GM12801 (cell line): ENCODE data around the gene RGL1.

Experiments
- TF ChIP-seq, protein P1 (sequence below): IDR thresholded peaks from one replicate; pipeline ENCODE4 v1.5.1; 2011; ENCODE audit warnings: control low read depth; ENCODE audit not compliant: insufficient read length; ENCODE audit errors: extremely low read depth

The RGL1 gene

DNA sequence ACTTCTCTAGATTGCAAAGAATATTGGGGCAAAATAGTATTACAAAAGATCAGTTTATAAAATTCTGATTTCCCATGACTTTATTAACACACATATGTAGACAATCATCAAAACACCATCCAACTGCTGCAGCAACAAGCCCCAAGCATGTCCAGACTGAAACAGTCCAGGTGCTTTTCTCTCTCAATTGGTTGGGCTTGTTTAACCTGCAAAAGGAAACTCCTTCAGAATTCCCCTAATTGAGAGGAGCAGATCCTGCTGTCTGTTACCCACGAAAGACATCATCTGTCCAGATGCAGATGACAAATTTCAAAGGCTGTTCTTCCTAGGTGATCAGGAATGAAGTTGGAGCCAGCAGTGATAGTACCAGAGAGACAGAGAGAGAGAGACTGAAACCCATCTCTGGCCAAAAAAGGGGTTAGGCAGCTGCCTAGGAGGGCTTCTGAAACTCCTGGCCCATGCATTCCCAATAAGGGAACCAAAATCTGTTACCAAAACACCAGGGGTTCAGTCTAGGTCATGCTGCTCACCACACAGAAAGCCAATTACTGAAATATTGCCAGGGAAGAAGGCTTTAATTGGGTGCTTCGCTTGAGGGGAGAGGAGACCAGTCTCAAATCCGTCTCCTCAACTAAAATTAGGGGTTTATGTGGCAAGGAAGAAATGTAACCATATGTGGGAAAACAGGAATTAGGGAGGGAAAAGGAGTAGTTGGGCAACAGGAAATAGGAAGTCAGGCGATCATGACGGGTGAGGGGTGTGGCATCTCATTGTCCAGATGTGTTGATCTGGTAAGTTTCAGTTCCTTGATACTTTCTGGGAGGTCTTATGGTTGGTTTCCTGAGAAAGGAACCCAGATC, 34.7 kb upstream of the RGL1 start:
- TF ChIP-seq, protein P1, sequence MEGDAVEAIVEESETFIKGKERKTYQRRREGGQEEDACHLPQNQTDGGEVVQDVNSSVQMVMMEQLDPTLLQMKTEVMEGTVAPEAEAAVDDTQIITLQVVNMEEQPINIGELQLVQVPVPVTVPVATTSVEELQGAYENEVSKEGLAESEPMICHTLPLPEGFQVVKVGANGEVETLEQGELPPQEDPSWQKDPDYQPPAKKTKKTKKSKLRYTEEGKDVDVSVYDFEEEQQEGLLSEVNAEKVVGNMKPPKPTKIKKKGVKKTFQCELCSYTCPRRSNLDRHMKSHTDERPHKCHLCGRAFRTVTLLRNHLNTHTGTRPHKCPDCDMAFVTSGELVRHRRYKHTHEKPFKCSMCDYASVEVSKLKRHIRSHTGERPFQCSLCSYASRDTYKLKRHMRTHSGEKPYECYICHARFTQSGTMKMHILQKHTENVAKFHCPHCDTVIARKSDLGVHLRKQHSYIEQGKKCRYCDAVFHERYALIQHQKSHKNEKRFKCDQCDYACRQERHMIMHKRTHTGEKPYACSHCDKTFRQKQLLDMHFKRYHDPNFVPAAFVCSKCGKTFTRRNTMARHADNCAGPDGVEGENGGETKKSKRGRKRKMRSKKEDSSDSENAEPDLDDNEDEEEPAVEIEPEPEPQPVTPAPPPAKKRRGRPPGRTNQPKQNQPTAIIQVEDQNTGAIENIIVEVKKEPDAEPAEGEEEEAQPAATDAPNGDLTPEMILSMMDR = no peak

DNA sequence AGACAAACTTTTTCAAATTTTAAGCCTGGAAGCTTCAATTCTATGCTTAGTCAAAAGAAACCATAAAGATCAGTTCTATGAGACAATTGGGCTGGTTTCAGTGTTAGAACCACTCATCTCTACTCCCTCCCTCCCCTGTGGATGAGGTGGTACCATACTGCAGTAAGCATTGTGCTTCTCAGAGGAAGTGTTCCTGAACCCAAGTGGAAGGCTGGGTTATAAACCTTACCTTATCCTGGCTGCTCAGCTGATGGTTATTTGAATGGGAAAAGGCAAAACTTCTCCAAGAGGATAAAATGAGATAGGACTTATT, 34.1 kb upstream of the RGL1 start:
- TF ChIP-seq, protein P1 = no peak

DNA sequence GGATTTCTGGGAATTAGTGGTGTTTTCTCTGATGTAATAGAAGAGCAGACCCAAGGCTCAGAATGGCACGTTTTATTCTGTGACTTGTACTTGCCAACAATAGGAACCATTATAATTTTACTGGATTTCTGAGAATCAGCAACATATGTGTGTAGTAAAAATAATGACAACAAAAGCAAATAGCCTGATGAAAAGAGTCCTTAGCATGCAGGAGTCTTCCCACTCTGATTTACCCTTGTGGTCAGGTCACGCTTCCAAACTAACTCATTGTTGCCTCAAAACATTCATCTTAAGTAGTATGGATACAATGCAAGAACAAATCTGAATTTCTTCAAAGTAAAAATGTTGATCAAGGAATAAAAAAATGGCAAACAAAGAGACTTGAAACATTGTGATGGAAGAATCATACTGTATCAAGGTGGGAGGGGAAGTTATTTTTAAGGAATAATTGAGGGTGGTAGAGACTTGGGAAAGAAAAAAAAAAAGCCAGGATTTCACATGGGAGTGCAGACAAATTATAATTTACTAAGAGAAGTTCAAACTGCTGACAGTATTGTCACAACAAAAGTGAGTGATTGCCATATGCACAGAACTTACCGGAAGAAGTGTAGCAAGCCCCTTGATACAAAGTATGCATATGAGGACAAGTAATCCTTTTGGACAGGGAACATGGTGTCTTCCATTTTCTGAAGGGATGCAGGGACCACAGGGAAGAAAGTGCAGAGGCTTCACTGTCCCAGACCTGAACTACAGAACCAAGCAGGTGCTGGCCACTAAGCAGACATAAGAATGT, 31.2 kb upstream of the RGL1 start:
- TF ChIP-seq, protein P1 = no peak

DNA sequence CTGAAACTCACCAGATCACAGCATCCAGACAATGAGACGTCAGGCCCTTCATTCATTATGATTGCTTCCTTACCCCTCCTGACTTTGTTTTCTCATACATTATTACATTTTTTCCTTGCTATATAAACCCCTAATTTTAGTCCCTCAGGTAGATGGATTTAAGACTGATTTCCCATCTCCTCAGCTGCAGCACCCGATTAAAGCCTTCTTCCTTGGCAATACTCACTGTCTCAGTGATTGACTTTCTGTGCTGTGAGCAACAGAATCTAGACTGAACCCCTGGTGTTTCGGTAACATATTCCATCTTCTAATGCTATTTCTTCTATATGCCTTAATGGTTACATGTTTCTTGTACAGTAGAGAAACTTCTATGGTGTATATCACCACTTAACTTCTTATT, 30.0 kb upstream of the RGL1 start:
- TF ChIP-seq, protein P1 = no peak

DNA sequence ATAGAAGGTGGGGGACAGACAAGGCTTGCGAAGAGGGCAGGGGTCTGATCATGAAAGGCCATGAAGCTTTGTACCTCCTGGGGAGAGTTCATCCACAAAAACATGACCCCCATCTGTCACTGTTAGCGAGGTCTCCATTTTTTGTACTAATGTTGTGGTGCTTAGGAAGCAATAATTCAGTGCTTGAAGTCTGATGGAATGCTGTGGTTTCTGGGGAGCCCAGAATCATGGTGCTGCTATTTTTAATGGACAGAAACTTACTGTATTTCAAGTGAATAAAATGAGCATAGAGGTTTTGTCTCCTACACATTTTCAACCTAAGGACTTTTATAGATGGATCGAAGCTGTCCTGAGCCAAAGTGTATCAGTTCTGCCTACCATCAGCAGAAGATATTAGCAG, 28.2 kb upstream of the RGL1 start:
- TF ChIP-seq, protein P1 = no peak

DNA sequence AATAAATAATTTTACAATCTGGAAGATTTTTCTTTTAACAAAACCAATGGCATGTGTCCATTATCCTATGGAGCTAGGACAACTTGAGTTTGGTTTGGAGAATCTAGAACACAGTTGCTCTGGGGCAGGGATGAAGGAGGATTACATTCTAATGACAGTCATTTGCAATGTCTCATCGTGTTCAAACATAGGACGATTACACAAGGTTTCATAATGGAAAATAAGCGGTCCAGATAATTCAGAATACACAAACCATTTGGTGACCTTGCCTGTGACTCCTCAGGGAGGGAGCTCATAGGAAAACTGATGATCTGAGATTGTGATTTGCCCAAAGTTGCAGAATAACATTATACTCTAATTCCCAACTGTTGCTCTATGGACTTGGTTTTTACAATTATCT, 27.6 kb upstream of the RGL1 start:
- TF ChIP-seq, protein P1 = no peak

DNA sequence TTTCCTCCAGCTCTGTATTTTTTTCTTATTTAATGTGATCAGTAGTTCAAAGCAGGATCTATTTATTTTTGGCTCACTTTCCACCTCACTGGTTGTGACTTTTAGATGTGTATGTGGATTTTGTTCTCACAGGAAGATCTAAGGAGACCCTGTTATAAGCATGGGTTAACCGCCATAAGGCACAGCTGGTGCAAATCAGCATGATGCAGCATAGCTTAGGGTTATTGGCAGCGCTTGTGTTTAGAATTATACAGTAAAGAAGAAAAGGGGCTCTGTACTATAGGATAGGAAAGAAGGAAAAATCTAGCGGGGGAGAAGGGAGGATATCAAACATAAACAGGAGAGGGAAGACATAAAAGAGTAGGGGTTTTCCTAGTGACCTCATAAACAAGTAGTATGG, 26.9 kb upstream of the RGL1 start:
- TF ChIP-seq, protein P1 = no peak
